ENCODE data around the gene CCL22. TPM values are rescaled to one million over a fixed set of nuclear protein-coding genes. Genes with fewer than 3 reads are reported as not detected.
"Not testable (repeated sequence)": the region's sequence is repeated elsewhere in the genome, so short reads cannot be mapped to it uniquely, and the experiment has no call there.

The CCL22 gene
- polyA plus RNA-seq, 1 donor, result 0.15 TPM

DNA sequence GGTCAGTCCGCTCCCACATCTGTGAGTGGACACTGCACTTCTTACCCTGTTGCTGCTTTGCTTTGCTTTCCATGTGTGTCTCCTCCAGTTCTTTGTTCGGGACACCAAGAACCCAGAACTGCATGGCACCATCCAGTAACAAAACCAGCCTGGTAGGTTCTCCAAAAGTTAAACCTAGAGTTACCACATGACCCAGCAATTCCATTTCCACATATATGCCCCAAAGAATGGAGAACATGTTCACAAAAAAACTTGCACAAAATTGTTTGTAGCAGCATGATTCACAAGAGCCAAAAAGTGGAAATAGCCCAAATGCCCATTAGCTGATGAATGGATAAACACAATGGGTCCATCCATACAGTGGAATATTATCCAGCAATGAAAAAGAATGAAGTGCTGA lies 10.3 kb upstream of the CCL22 start:
- no peak for DNase-seq

DNA sequence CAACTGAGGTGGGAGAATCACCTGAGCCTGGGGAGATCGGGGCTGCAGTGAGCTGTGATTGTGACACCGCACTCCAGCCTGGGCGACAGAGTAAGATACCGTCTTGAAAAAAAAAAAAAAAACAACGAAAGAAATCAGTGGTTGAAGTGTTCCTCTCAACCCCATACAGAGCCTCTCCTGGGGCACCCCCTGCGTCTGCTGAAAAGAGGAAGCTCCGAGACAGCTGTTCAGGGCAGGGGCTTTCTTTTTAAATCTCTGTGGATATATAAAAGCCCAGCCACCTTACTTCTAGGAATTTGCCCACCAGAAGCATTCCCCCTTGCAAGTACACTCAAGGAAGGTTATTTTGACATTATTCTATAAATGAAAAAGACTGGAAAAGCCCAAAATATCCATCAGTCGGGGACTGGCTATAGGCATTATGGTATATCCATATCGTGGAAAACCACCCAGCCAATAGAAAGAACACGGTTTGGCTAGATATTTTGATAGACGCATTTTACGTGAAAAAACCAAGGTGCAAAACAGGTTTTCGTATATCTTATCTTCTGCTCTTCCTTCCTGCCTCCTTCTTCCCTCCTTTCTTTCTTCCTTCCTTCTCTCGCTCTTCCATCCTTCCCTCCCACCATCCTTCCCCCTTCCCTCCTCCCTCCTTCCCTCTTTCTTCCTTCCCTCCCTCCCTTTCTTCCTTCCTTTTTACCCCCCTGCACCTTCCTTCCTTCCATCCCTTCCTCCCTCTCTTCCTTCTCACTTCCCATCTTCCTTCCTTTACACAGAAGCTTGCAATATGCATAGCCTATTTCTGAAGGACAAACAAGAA lies 9.2 kb upstream of the CCL22 start:
- DNase-seq, result no peak

DNA sequence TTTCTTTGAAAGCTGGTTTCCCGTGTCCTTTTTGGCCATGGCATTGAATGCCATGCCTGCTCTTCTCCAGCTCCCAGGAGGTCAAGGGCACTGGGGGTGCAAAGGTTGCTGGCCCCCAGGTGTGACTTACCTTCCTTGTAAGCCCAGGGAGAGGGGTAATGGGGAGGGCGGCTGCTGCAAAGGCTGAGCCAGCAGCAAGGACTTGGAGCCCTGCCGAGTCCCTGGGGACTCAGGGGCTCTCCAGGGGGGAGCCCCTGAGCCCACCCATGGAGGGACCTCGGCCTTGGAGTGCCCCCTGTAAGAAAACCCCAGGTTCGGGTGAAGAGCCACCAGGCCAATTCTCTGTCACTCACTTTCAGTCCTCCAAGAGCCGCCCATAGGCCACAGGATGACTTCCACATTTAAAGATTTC lies 5.9 kb upstream of the CCL22 start:
- no peak for DNase-seq

DNA sequence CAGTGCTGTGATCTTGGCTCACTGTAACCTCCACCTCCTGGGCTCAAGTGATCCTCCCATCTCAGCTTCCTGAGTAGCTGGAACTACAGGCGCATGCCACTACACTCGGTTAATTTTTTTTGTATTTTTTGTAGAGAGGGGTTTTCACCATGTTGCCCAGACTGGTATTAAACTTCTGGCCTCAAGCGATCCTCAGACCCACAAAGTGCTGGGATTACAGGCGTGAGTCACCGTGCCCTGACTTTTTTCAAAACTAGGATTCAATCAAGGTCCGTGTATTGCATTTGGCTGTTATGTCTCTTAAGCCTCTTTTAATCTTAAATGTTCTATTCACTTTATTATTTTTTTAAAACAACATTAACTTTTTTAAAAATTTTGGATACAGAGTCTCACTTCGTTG lies 4.3 kb upstream of the CCL22 start:
- no peak for DNase-seq

- DNase-seq, result no peak
These were observed 2.6 kb upstream of the CCL22 start for GRCh38 chr16:57355898-57356414.

GRCh38 chr16:57356547-57356946 lies 2.0 kb upstream of the CCL22 start:
- DNase-seq, result no peak

GRCh38 chr16:57357330-57358085 lies 1.1 kb upstream of the CCL22 start:
- DNase-seq, result no peak

- DNase-seq, result no peak
These were observed 530 bp upstream of the CCL22 start for GRCh38 chr16:57358086-57358420.

- DNase-seq, result no peak
These were observed 1.8 kb downstream of the CCL22 start for GRCh38 chr16:57360321-57360935.

DNA sequence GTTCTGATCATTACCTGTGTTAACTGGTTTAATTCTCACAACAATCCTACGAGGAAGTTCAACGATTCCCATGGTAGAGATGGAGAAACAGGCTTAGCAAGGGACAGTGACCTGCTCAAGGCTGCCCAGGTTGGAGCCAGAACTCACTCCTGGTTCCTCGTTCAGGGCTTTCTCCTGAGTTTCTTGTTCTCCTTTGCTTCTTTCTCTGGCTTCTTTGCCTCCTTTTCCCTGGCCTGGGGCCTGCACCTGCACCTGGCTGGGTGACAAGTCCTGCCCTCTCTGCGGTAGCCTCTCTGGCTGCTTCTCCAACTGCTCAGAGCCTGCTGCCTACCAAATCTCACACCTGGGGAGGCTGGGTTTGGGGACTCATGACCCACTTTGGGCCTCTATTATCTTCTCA lies 2.8 kb downstream of the CCL22 start:
- no peak for DNase-seq

DNA sequence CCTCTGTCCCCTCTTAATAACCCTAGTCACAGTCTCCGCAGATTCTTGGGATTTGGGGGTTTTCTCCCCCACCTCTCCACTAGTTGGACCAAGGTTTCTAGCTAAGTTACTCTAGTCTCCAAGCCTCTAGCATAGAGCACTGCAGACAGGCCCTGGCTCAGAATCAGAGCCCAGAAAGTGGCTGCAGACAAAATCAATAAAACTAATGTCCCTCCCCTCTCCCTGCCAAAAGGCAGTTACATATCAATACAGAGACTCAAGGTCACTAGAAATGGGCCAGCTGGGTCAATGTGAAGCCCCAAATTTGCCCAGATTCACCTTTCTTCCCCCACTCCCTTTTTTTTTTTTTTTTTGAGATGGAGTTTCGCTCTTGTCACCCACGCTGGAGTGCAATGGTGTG lies 5.6 kb downstream of the CCL22 start:
- DNase-seq, result no peak

DNA sequence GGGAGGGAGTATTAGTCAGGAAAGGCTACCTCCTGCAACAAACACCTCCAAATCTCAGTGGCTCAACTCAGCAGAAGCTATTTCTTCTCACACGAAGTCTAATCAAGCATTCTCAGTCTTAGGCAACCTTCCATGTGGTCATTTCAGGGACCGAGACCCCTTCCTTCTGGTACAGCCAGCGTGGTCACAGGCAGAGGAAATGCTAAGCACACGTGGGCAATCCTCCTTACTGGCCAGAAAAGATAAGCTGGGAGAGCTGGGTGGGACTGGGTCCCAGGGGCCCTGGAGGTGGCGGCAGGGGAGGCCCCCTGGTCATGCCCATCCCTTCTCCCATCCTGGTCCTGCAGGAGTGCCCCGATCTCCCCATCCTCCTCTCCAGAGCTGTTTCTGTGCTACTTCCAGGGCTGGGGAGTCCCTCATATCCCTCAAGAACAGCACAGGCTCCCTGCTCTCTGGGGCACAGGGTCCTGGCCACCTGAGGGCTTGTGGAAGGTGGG lies 8.0 kb downstream of the CCL22 start:
- no peak for DNase-seq

DNA sequence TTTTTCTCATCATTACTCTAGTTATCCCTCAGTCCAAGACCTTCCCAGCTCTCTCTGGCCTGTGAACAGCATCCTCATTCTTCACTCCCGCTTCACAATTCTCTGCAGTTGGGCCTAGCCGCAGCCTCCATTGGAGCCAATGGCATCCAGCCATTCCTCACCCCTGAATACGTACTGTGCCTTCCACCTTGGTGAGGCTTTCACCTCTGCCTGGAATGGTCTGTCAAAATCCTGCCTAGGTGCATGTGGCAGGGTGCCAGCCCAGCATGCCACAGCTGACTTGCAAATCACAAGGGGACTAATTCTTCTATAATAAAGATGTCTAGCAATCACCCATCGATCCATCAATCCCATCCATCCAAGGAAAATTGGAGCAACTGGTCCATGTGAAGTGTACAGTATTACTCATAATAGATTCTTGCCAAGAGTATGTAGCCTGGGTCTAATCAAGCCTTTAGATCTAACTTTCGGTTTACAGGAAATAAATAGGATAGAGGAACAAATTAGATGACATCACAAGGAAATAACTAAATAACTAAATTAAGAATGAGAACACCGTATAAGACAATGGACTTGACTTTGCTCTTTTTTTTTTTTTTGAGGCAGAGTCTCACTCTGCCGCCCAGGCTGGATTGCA lies 8.7 kb downstream of the CCL22 start:
- no peak for DNase-seq

DNA sequence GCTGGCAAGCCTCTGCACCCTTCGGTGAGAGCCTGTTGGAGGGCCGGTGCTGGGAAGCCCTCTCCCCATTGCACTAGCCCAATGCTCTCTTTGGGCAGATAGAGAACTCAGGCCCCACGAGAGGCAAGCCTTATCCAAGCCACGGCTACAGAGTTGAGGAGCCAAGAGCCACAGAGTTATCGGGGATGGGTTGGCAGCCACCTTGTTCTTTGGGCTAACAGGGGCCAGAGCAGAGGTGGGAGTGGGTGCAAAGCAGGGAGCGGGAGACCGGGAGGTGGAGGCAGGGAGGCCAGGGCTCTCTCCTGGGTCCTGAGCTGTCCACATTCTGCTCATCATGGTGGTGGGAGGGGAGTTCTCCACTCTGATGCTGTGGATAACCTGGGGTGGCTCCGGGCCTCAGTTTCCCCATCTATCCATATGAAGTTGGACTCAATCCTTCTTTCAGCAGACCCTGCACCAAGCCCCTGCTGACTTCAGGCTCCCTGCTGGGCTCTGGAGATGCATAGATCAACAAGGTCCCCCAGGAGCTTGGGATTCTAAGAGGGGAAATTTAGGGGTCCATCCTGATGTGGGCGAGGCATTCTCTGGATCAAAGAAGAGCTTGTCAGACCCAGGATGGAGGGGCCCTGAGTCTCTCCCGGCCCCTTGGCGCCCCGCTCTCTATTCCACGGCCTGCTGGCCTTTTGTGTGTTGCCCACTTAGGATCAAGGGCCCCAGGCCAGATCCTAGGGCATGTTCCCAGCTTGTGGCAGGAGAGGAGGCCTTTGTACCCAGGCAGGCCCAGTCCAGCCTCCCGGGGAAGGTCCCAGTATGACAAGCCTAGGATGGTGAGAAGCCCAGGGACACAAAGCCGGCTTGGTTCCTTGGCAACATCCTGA lies 13.2 kb downstream of the CCL22 start:
- DNase-seq, result no peak

DNA sequence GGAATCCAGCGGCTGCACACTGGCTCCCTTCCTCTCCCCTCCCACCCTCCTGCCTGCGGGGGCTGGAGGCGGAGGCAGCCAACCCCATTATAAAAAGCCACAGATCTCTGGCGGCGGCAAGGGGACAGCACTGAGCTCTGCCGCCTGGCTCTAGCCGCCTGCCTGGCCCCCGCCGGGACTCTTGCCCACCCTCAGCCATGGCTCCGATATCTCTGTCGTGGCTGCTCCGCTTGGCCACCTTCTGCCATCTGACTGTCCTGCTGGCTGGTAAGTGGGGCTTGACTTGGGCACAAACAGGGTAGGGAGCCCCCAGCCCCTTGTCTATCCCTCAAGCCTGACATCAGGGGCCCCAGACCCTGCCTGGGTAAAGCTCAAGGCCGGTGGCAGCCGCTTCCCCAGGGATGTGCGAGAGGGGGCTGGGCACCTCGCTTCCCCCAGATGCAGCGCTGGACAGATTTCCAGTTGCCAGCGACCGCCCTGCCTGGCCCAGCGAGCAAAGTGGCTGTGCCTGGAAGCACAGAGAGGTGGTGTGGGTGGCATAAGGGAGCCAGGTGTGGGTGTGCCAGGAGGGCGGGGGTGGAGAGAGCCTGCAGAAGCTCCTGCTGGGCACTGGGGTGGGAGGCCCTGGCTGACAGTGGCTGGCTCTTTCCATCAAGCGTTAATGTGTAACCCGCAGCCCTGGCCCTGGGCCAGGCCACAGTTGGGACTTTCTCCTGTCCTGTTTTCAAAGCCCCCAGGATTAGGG lies 14.0 kb downstream of the CCL22 start, which contains the start of gene CX3CL1:
Gene CX3CL1 (plus strand): TSS at position 119 of the 745 bp plus-strand sequence. CDS start 79 bp downstream, at position 198.
- DNase-seq, result peak; percentile 47

DNA sequence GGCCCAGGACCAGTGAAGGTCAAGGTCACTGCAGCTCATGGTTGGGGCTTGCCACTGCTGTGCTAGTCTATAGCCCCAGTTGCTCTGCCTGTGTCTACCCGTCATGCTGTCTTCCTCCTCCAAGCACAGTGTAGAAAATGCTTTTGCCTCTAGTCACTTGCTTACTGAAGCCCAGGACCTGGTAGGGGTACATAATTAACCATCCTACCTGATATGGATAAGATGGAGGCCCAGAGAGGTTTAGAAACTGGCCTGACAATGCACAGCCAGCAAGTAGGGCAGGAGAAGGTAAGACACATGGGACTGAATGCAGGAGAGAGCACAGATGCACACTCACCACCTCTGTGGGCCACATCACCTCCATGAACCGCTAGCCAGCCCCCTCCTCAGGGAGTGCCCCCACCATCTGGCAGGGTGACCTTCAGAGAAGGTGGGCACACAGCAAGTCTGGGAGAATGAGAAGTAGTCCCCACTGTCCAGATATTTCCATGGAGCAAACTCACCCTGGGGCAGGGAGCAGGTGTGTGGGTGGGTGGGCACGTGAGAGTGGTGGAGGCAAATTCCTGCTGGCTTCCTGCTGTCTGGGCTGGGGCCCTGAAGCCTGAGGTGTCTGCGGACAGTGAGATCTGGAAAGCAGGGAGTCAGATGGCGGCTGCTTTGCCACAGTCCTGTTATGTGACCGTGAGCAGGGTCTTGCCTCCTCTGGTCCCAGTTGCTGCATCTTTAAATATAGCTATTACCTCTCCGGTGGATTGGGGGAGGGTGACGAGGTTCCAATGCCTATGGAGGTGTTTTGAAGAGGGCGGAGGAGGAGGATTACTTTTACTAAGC lies 14.7 kb downstream of the CCL22 start:
- no peak for DNase-seq

DNA sequence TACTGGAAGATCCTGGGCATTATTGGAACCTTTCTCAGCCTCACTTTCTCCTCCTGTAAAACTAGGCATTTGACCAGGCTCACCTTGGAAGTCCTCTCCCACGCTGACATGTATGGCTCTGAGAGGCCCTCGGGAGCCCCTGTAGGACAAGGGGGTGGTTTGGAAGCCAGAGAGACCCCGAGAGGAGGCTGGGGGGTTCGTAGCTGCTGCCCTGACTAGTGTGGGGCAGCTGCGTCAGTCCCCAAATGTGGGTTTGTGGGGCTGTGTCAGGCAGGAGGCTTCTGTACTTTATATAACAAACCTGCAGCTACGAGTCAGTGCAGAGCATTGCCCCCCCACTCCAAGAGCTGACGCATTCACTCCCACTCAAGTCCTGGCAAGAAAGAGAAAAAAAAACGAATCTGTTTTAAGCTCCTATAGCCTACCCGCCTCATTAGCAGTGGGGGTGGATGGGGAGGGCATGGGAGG lies 15.5 kb downstream of the CCL22 start:
- DNase-seq, result no peak

DNA sequence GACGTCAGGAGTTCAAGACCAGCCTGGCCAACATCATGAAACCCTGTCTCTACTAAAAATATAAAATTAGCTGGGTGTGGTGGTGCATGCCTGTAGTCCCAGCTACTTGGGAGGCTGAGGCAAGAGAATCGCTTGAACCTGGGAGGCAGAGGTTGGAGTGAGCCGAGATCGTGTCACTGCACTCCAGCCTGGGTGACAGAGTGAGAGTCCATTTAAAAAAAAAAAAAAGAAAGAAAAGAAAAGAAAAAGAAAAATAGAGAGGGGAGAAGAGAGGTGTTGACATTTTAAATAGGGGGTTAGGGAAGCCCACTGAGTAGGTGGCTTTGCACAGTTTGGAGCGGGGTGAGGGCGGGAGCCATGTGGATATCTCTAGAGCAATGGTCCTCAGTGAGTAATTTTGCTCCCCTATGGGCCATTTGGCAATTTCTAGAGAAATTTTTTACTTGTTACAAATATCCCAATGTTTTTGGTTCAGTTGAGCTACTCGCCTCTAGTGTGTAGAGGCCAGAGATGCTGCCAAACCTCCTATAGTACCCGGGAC lies 16.4 kb downstream of the CCL22 start:
- DNase-seq, result not testable (repeated sequence)

- DNase-seq, result no peak
These were observed 17.8 kb downstream of the CCL22 start for GRCh38 chr16:57376313-57376818.
